ENCODE measurements around the gene UBE2K. TPM values are rescaled to one million over a fixed set of nuclear protein-coding genes. Genes with fewer than 3 reads are reported as not detected.

The UBE2K gene
- total RNA-seq, 1 experiment from 2014 or later = 126 TPM

DNA sequence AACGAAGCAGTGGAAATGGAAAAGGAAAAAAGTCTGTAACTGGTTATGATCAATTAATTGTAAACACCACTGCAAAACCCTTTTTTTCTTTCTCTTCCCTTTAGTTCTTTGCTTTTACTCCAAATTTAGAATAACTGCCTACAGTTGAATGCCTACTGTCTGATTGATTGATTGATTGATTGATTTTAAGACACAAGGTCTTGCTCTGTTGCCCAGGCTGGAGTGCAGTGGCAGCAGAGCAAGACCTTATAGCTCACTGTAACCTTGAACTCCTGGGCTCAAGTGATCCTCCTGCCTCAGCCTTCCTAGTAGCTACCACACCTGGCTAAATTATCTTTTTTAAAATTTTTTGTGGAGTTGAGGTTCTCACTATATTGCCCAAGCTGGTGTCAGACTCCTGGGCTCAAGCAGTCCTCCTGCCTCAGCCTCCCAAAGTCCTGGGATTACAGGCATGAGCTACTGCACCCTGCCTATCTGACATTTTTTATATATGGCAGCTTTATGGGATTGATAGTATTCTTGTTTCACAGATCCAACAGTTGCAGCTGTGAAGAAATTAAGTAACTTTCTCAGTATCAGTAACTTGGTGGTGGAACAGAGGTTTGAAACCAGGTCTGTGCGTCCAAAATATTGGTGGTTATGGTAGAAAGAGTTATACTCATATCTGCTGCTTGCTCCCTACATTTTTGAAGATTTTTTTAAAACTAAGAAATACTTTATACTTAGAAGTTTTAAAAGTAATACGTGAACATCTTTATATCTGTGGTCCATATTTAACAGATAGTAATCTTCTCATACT lies 12.4 kb downstream of the UBE2K start:
- ChIA-PET CTCF (no interaction called here), POLR2A (interaction anchor here (1.0 to 1.4 kb wide), 2 partner anchors 12 to 183 kb away, joined by 3 to 4 read pairs; partner anchors contain the start of genes UBE2K and UGDH), RAD21 (ENCODE audit: low non-redundant PET in 1 of 2, low total read pairs in 2 of 2, uncharacterized antibody in 2 of 2, unreplicated experiment in 2 of 2) (no interaction called here)
- H3K4me1 ChIP-seq (ENCODE audit: control insufficient read depth in 1 of 2, insufficient read depth in 2 of 2, low read length in 2 of 2) = peaks cover 22 to 27% of the 10 kb centered on the region in 2 experiments
- H3K27ac ChIP-seq (ENCODE audit: low read depth, low read length) = no peak overlapping the region
- H4K20me1 ChIP-seq (ENCODE audit: insufficient read depth) = peaks cover 45% of the 10 kb centered on the region
- no peak for ATAC-seq
- H2AFZ ChIP-seq (ENCODE audit: low read depth, low read length, poor library complexity, severe bottlenecking) = no peak overlapping the region
- H3K79me2 ChIP-seq (ENCODE audit: insufficient read depth, low read length) = peaks cover 98% of the 10 kb centered on the region
- BruUV-seq (replicated peaks) = no TSS peak
- H3K9ac ChIP-seq (ENCODE audit: low read length) = no peak overlapping the region
- no peaks in the 10 kb centered on the region for H3K36me3 ChIP-seq (ENCODE audit: control insufficient read depth in 1 of 2, insufficient read depth in 2 of 2, low read length in 2 of 2)
- no peaks in the 10 kb centered on the region for H3K27me3 ChIP-seq (ENCODE audit: insufficient read depth, low read length)
- intact Hi-C loops (cut with micrococcal nuclease) = no loop called here
- no peak for DNase-seq (ENCODE audit: low read depth, low spot score)
- H3K4me3 ChIP-seq (replicated peaks in 1 of 2; ENCODE audit: low read depth in 1 of 2, low read length in 2 of 2) = no peak overlapping the region
- no peaks in the 10 kb centered on the region for H3K9me3 ChIP-seq (ENCODE audit: control insufficient read depth in 1 of 2, insufficient read depth in 1 of 2, low read depth in 1 of 2, low read length in 2 of 2)
- no peak overlapping the region for H3K4me2 ChIP-seq (ENCODE audit: low read length)
- H3K9me2 ChIP-seq (ENCODE audit: insufficient read depth) = no peaks in the 10 kb centered on the region
- TF ChIP-seq RAD21 (IDR thresholded peaks at IDR 0.05; ENCODE audit: low read depth) (no peak), SP1 (IDR thresholded peaks at IDR 0.05; ENCODE audit: low read depth) (no peak), EGR1 (IDR thresholded peaks at IDR 0.05; ENCODE audit: low read depth) (no peak), CEBPB (IDR thresholded peaks at IDR 0.05; ENCODE audit: low read depth) (no peak), CBX3 (IDR thresholded peaks at IDR 0.05; ENCODE audit: low read depth) (no peak), POLR2A (IDR thresholded peaks at IDR 0.05; ENCODE audit: borderline replicate concordance, extremely low read depth, insufficient read depth, insufficient read length) (no peak), ZFX (IDR thresholded peaks at IDR 0.05) (no peak), TCF7L2 (IDR thresholded peaks at IDR 0.05; ENCODE audit: borderline replicate concordance, extremely low read depth, insufficient read depth, insufficient read length) (no peak), FOSL1 (IDR thresholded peaks at IDR 0.05; ENCODE audit: low read depth) (no peak), EZH2phosphoT487 (IDR thresholded peaks at IDR 0.05; ENCODE audit: borderline replicate concordance) (no peak)
- TF ChIP-seq, protein P1, sequence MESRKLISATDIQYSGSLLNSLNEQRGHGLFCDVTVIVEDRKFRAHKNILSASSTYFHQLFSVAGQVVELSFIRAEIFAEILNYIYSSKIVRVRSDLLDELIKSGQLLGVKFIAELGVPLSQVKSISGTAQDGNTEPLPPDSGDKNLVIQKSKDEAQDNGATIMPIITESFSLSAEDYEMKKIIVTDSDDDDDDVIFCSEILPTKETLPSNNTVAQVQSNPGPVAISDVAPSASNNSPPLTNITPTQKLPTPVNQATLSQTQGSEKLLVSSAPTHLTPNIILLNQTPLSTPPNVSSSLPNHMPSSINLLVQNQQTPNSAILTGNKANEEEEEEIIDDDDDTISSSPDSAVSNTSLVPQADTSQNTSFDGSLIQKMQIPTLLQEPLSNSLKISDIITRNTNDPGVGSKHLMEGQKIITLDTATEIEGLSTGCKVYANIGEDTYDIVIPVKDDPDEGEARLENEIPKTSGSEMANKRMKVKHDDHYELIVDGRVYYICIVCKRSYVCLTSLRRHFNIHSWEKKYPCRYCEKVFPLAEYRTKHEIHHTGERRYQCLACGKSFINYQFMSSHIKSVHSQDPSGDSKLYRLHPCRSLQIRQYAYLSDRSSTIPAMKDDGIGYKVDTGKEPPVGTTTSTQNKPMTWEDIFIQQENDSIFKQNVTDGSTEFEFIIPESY (IDR thresholded peaks at IDR 0.05; ENCODE audit: extremely low read depth, insufficient replicate concordance, low read length) = no peak
- TF ChIP-seq, protein P2, sequence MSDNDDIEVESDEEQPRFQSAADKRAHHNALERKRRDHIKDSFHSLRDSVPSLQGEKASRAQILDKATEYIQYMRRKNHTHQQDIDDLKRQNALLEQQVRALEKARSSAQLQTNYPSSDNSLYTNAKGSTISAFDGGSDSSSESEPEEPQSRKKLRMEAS (IDR thresholded peaks at IDR 0.05) = no peak
- TF ChIP-seq, protein P3, sequence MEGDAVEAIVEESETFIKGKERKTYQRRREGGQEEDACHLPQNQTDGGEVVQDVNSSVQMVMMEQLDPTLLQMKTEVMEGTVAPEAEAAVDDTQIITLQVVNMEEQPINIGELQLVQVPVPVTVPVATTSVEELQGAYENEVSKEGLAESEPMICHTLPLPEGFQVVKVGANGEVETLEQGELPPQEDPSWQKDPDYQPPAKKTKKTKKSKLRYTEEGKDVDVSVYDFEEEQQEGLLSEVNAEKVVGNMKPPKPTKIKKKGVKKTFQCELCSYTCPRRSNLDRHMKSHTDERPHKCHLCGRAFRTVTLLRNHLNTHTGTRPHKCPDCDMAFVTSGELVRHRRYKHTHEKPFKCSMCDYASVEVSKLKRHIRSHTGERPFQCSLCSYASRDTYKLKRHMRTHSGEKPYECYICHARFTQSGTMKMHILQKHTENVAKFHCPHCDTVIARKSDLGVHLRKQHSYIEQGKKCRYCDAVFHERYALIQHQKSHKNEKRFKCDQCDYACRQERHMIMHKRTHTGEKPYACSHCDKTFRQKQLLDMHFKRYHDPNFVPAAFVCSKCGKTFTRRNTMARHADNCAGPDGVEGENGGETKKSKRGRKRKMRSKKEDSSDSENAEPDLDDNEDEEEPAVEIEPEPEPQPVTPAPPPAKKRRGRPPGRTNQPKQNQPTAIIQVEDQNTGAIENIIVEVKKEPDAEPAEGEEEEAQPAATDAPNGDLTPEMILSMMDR (IDR thresholded peaks at IDR 0.05 in 2 of 3, conservative IDR thresholded peaks at IDR 0.05 in 1 of 3; ENCODE audit: borderline replicate concordance in 1 of 3, insufficient read depth in 1 of 3, low read depth in 2 of 3, low read length in 2 of 3) = no peak
- TF ChIP-seq, protein P4, sequence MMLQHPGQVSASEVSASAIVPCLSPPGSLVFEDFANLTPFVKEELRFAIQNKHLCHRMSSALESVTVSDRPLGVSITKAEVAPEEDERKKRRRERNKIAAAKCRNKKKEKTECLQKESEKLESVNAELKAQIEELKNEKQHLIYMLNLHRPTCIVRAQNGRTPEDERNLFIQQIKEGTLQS (IDR thresholded peaks at IDR 0.05) = no peak
